HepG2 (cell line): ENCODE measurements around the gene FAT1. TPM values are rescaled to one million over a fixed set of nuclear protein-coding genes. Genes with fewer than 3 reads are reported as not detected.

ENCODE experiments used
- ASH2L ChIP-seq: fragments of 300-600, 200-600 bp; sonication (generic); IDR thresholded peaks from 2 replicates; pipeline ENCODE4 v1.7.0; 2017; ENCODE audit warnings: low read depth, mild to moderate bottlenecking, moderate library complexity, mixed read lengths, low read length; ENCODE audit not compliant: insufficient read length
- DMAP1 ChIP-seq: IDR thresholded peaks from 2 replicates; pipeline ENCODE4 v1.6.1; 2016
- FOXP1 ChIP-seq, 2 experiments: fragments of 450-650 bp in 1 of 2; IDR thresholded peaks; 2 replicates each; pipeline ENCODE4 v1.6.1; 2017 to 2018; ENCODE audit warnings: antibody characterized with exemption in 1 of 2
- HES4 ChIP-seq: sonication (generic); formaldehyde crosslinking; IDR thresholded peaks from 2 replicates; pipeline ENCODE4 v1.9.0; 2021; ENCODE audit warnings: mild to moderate bottlenecking, missing genetic modification reagents, borderline replicate concordance
- PAX8 ChIP-seq: sonication (generic); formaldehyde crosslinking; IDR thresholded peaks from 2 replicates; pipeline ENCODE4 v1.8.0; 2022; ENCODE audit warnings: mild to moderate bottlenecking, missing genetic modification reagents, borderline replicate concordance
- ZBTB40 ChIP-seq, 2 experiments: fragments of 450-650 bp in 1 of 2; sonication (generic) in 1 of 2; formaldehyde crosslinking in 1 of 2; IDR thresholded peaks; 2 replicates each; pipeline versions ENCODE4 v1.6.1 to v1.8.0; 2016 to 2022; ENCODE audit warnings: antibody characterized with exemption in 1 of 2, mild to moderate bottlenecking in 1 of 2, missing genetic modification reagents in 1 of 2
- ZNF407 ChIP-seq: sonication (generic); formaldehyde crosslinking; IDR thresholded peaks from one replicate; pipeline ENCODE4 v1.5.1; 2020; ENCODE audit warnings: mild to moderate bottlenecking, missing genetic modification reagents; ENCODE audit errors: not compliant biosample characterization
- ZNF513 ChIP-seq: sonication (generic); formaldehyde crosslinking; conservative IDR thresholded peaks from 2 replicates; pipeline ENCODE4 v1.5.0; 2020; ENCODE audit warnings: missing genetic modification reagents
- polyA plus RNA-seq, 8 experiments: library from polyadenylated mRNA; depleted of rRNA in 3 of 8; stranded (reverse) in 7 of 8; unstranded in 1 of 8; fragments of >200 nt; fragmentation: Illumina TruSeq in 4 of 8; extraction: Trizol in 4 of 8; gene quantifications; 2 replicates each; pipeline versions ENCODE4 v1.2.1 to v1.2.3, GENCODE V29; 2011 to 2016; ENCODE audit warnings: low read depth in 4 of 8, missing spikeins in 1 of 8, mixed read lengths in 1 of 8; ENCODE audit not compliant: insufficient read depth in 1 of 8
- total RNA-seq, 5 experiments: library from RNA; depleted of rRNA; stranded (reverse); fragments of >200 nt; fragmentation: Illumina TruSeq; extraction: Trizol; gene quantifications; 2 replicates each; pipeline ENCODE4 v1.2.3, GENCODE V29; 2016; ENCODE audit warnings: low read depth in 1 of 5

The FAT1 gene
- total and polyA plus RNA-seq, 2 of the 13 experiments (the other 11 are each of a cell fraction or from before 2014, with no cell fraction given) = 185 to 216 TPM

- no peak for TF ChIP-seq ZBTB40 (IDR thresholded peaks at IDR 0.05)
- TF ChIP-seq ZBTB40 (CRISPR knock-in tag; IDR thresholded peaks at IDR 0.05) = peak; percentile 52; the same call in 1 of the 2 replicates
- TF ChIP-seq ZNF407 (CRISPR knock-in tag) = no peak
- TF ChIP-seq PAX8 (CRISPR knock-in tag) = no peak
- no peak for TF ChIP-seq HES4 (CRISPR knock-in tag)
- no peak for TF ChIP-seq FOXP1 (IDR thresholded peaks at IDR 0.05)
- TF ChIP-seq FOXP1 (CRISPR knock-in tag; IDR thresholded peaks at IDR 0.05) = no peak
- no peak for TF ChIP-seq ASH2L
- TF ChIP-seq DMAP1 (CRISPR knock-in tag) = no peak
- TF ChIP-seq ZNF513 = no peak
Measured at GRCh38 chr4:186749611-186750281, 26.1 kb upstream of the FAT1 start (continued).
